Glutamatergic neuron (in vitro differentiated cells): Measurements from ENCODE around the gene NOS1. TPM values are rescaled to one million over a fixed set of nuclear protein-coding genes. Genes with fewer than 3 reads are reported as not detected.

Source experiments
- DNase-seq: peaks from one replicate; pipeline ENCODE4 v3.0.0; 2022
- H3K27ac Mint-ChIP-seq: one replicate; pipeline ENCODE4 v1.8.0; 2020; ENCODE audit warnings: mild to moderate bottlenecking, mixed read lengths, inconsistent platforms; ENCODE audit not compliant: unreplicated experiment
- H3K27me3 Mint-ChIP-seq: one replicate; pipeline ENCODE4 v1.8.0; 2020; ENCODE audit warnings: mild to moderate bottlenecking, moderate library complexity, mixed read lengths, inconsistent platforms; ENCODE audit not compliant: unreplicated experiment
- H3K36me3 Mint-ChIP-seq: one replicate; pipeline ENCODE4 v1.8.0; 2020; ENCODE audit warnings: mild to moderate bottlenecking, mixed read lengths, inconsistent platforms; ENCODE audit not compliant: unreplicated experiment
- H3K4me1 Mint-ChIP-seq: one replicate; pipeline ENCODE4 v1.8.0; 2020; ENCODE audit warnings: mild to moderate bottlenecking, low read depth, mixed read lengths, inconsistent platforms; ENCODE audit not compliant: unreplicated experiment
- H3K4me3 Mint-ChIP-seq: one replicate; pipeline ENCODE4 v1.8.0; 2020; ENCODE audit warnings: mild to moderate bottlenecking, mixed read lengths, inconsistent platforms; ENCODE audit not compliant: unreplicated experiment
- H3K9me3 Mint-ChIP-seq: one replicate; pipeline ENCODE4 v1.8.0; 2020; ENCODE audit warnings: mild to moderate bottlenecking, moderate library complexity, mixed read lengths, inconsistent platforms; ENCODE audit not compliant: unreplicated experiment
- CTCF ChIP-seq: fragments of 200-600 bp; sonication (generic); IDR thresholded peaks from one replicate; pipeline ENCODE4 v1.5.0; 2021; ENCODE audit not compliant: partially characterized antibody, unreplicated experiment
- total RNA-seq: library from RNA; stranded (reverse); fragmentation: NEBNext Ultra II Directional; extraction: Animal tissue kit (Norgen Biotek cat#: 25700); gene quantifications from one replicate; pipeline ENCODE4 v1.2.1, GENCODE V29; 2021; ENCODE audit not compliant: unreplicated experiment

NOS1 gene
- total RNA-seq, 1 donor from 2014 or later: 0.96 TPM

GRCh38 chr12:117394491-117394890 is 33.1 kb upstream of the NOS1 start:
- Mint-ChIP-seq H3K36me3 (no peaks in the 10 kb centered on the region), H3K9me3 (no peaks in the 10 kb centered on the region), H3K27ac (no peak overlapping the region), H3K4me1 (no peaks in the 10 kb centered on the region), H3K4me3 (no peak overlapping the region), H3K27me3 (peaks cover 3% of the 10 kb centered on the region)
- no peak for DNase-seq
- TF ChIP-seq CTCF: no peak

- no peak overlapping the region for H3K4me3 Mint-ChIP-seq
- DNase-seq: no peak
- no peaks in the 10 kb centered on the region for H3K9me3 Mint-ChIP-seq
- no peak overlapping the region for H3K27ac Mint-ChIP-seq
- H3K4me1 Mint-ChIP-seq: no peaks in the 10 kb centered on the region
- TF ChIP-seq CTCF: no peak
- H3K27me3 Mint-ChIP-seq: peaks cover 3% of the 10 kb centered on the region
- no peaks in the 10 kb centered on the region for H3K36me3 Mint-ChIP-seq
These were observed 32.2 kb upstream of the NOS1 start for GRCh38 chr12:117393656-117394055.

- Mint-ChIP-seq H3K9me3 (no peaks in the 10 kb centered on the region), H3K27me3 (peaks cover 3% of the 10 kb centered on the region), H3K36me3 (no peaks in the 10 kb centered on the region), H3K4me1 (no peaks in the 10 kb centered on the region), H3K4me3 (no peak overlapping the region), H3K27ac (no peak overlapping the region)
- no peak for DNase-seq
- no peak for TF ChIP-seq CTCF
These were observed 29.4 kb upstream of the NOS1 start for GRCh38 chr12:117390866-117391265.

- Mint-ChIP-seq H3K27me3 (peaks cover 1% of the 10 kb centered on the region), H3K36me3 (no peaks in the 10 kb centered on the region), H3K9me3 (peaks cover 4% of the 10 kb centered on the region), H3K4me3 (no peak overlapping the region), H3K4me1 (peaks cover 14% of the 10 kb centered on the region), H3K27ac (no peak overlapping the region)
- DNase-seq: no peak
- no peak for TF ChIP-seq CTCF
These were observed 27.6 kb upstream of the NOS1 start for GRCh38 chr12:117388951-117389446.

- Mint-ChIP-seq H3K9me3 (peaks cover 4% of the 10 kb centered on the region), H3K4me1 (peaks cover 17% of the 10 kb centered on the region), H3K4me3 (no peak overlapping the region), H3K27ac (no peak overlapping the region), H3K36me3 (no peaks in the 10 kb centered on the region), H3K27me3 (peaks cover 3% of the 10 kb centered on the region)
- no peak for TF ChIP-seq CTCF
- DNase-seq: no peak
These were observed 26.4 kb upstream of the NOS1 start for GRCh38 chr12:117387832-117388231.
